Placental epithelial cell (primary cell): ENCODE measurements around the gene KRTAP12-2. TPM values are rescaled to one million over a fixed set of nuclear protein-coding genes. Genes with fewer than 3 reads are reported as not detected.

Experiments used
- small RNA-seq: library from RNA; depleted of rRNA; stranded (forward); fragments of <200 nt; gene quantifications from one replicate; pipeline ENCODE3, GENCODE V24; 2012
- total RNA-seq: library from RNA; depleted of rRNA; stranded (reverse); fragments of >200 nt; gene quantifications from 2 replicates; pipeline ENCODE4 v1.2.3, GENCODE V29; 2012

The KRTAP12-2 gene
- total RNA-seq: not detected in 2 replicates

GRCh38 chr21:44666401-44667320 lies at the start of gene KRTAP12-2:
TSS of gene KRTAP12-2 (minus strand) at chr21:44666927. CDS start at chr21:44666886, 41 bp downstream.

DNA sequence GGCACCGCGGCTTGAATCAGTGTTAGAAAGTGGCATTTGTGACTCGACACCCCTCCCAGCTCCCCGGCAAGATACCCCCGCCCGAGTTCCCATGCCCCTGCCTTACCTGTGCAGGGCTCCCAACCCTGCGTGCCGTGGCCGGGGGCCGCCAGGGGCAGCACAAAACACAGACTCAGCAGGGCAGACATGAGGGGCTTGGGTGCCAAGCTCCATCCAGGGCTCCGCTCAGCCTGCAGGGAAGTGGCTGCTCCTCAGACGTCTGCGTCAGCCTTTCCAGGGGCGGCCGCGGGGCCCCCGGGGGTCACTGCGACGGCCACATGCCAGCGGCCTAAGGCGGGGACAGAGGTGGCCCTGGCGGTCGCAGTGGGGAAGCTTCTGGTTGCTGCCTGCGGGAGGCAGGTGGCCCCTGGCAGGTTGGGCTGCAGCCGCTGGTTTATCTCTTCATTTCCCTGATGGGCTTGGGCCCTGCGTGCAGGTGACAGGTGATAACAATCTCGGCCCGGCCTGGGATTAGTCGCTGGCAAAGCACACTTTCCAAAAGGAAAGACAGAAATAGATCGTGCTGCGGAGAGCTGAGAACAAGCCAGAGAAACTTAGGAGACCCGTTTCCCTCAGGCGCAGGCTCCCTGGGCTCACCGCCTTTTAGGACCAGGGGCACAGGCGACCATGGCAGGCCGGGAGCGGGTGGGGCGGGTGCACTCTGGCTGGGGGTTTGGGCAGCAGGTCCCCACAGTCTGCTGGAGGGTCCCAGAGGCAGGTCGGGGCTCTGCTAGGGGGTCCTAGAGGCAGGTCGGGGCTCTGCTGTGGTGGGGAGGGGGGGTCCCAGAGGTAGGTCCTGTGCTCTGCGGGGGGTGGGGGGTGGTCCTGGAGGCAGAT lies 44.8 kb upstream of the KRTAP12-2 start, which contains the start of gene TSPEAR:
TSS of gene TSPEAR (minus strand) at position 246 of the 876 bp plus-strand sequence. CDS start at position 188, 58 bp downstream.

DNA sequence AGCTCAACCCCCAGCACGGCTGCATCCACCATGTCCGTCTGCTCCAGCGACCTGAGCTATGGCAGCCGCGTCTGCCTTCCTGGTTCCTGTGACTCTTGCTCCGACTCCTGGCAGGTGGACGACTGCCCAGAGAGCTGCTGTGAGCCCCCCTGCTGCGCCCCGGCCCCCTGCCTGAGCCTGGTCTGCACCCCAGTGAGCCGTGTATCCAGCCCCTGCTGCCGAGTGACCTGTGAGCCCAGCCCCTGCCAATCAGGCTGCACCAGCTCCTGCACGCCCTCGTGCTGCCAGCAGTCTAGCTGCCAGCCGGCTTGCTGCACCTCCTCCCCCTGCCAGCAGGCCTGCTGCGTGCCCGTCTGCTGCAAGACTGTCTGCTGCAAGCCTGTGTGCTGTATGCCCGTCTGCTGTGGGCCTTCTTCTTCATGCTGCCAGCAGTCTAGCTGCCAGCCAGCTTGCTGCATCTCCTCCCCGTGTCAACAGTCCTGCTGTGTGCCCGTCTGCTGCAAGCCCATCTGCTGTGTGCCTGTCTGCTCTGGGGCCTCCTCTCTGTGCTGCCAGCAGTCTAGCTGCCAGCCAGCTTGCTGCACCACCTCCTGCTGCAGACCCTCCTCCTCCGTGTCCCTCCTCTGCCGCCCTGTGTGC lies 30.6 kb upstream of the KRTAP12-2 start, which contains the start of gene KRTAP10-12:
TSS of gene KRTAP10-12 (plus strand) at position 1 of the 639 bp plus-strand sequence. CDS start at position 31, 30 bp downstream.

GRCh38 chr21:44681861-44682579 lies 15.3 kb upstream of the KRTAP12-2 start, which contains the start of gene KRTAP12-1:
TSS of gene KRTAP12-1 (minus strand) at chr21:44682163. CDS start at chr21:44682123, 40 bp downstream.

GRCh38 chr21:44657635-44658540 lies 8.8 kb downstream of the KRTAP12-2 start, which contains the start of gene KRTAP12-3:
TSS of gene KRTAP12-3 (plus strand) at chr21:44657932. CDS start at chr21:44657980, 48 bp downstream.

DNA sequence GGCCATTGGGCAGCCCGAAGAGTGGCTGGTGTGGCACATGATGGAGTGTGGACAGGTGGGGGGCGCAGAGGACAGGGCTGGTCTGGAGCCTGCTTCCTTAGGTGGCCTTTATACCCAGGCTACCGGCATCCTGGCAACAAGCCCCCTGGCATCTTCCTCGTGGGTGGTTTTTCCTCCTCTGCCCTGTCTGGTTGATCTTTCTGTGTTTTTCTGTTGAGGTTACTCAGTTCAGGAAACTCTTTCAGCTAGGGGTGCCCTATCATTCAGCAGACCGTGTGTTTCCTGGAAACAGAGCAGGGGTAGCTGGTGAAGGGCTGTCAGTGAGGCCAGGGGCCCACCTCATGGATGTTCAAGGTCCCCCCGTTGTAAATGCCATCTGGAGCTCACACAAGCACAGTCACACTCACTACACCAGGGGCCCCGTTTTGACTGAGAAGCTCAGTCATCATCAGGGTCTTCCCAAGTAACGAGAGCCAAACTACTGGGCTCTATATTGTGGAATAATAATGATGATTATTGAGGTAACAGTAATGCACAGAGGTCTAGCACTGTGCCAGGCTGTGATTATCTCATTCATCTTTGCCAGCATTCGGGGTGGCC lies 12.1 kb downstream of the KRTAP12-2 start, which contains the start of gene KRTAP12-4:
TSS of gene KRTAP12-4 (minus strand) at position 84 of the 600 bp plus-strand sequence. CDS start at position 39, 45 bp downstream.

DNA sequence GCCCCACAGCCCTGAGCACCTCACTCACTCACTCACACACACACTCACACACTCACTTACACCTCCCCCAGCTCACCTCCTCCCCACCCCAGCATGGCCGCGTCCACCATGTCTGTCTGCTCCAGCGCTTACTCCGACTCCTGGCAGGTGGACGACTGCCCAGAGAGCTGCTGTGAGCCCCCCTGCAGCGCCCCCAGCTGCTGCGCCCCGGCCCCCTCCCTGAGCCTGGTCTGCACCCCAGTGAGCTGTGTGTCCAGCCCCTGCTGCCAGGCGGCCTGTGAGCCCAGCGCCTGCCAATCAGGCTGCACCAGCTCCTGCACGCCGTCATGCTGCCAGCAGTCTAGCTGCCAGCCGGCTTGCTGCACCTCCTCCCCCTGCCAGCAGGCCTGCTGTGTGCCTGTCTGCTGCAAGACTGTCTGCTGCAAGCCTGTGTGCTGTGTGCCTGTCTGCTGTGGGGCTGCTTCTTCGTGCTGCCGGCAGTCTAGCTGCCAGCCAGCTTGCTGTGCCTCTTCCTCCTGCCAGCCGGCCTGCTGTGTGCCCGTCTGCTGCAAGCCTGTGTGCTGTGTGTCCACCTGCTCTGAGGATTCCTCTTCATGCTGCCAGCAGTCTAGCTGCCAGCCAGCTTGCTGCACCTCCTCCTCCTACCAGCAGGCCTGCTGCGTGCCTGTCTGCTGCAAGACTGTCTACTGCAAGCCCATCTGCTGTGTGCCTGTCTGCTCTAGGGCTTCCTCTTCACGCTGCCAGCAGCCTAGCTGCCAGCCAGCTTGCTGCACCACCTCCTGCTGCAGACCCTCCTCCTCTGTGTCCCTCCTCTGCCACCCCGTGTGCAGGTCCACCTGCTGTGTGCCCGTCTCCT lies 20.1 kb downstream of the KRTAP12-2 start, which contains the start of gene KRTAP10-11:
TSS of gene KRTAP10-11 (plus strand) at position 49 of the 856 bp plus-strand sequence. CDS start at position 94, 45 bp downstream.

GRCh38 chr21:44637018-44637850 lies 29.5 kb downstream of the KRTAP12-2 start, which contains the start of gene KRTAP10-10:
TSS of gene KRTAP10-10 (plus strand) at chr21:44637356. CDS start at chr21:44637418, 62 bp downstream.

DNA sequence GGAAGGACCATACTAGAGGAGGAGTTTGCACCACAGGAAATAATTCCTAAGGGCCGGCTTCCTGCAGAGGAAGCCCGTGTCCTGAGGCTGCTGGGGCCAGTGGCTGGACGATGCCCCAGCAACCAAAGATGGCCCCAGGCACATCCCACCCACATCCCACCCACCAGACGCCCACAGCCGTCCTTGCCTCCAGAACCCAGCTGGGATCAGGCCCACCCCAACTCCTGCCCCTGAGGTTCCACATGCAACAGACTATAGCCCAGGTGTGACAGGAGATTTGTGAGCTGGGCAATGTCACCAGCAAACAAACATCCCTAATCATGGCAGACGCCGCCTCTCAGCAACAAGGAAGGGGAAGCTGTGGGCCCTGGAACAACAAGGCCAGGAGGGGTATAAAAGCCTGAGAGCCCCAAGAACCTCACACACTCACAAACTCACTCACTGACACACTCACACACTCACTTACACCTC lies 40.0 kb downstream of the KRTAP12-2 start, which contains the start of gene KRTAP10-9:
TSS of gene KRTAP10-9 (plus strand) at position 421 of the 471 bp plus-strand sequence. CDS start 79 bp downstream, outside the sequence.

Small RNA genes lying within 50 kb of the gene (small RNA-seq; reads per million reads assigned to genes)
- not detected for gene KRTAP12-6P

Other genes starting within 250 kb of the KRTAP12-2 start
- gene LRRC3, start 211.4 kb downstream of the KRTAP12-2 start, total RNA-seq: 1.1 and 1.2 TPM in 2 replicates
- gene KRTAP10-1, start 126.7 kb downstream of the KRTAP12-2 start, total RNA-seq: not detected in 2 replicates
- gene KRTAP10-2, start 115.4 kb downstream of the KRTAP12-2 start, total RNA-seq: not detected in 2 replicates
- not detected in 2 replicates for gene KRTAP10-3, start 108.1 kb downstream of the KRTAP12-2 start, total RNA-seq
- gene KRTAP10-4, start 93.2 kb downstream of the KRTAP12-2 start, total RNA-seq: not detected in 2 replicates
- not detected in 2 replicates for gene KRTAP10-5, start 86.3 kb downstream of the KRTAP12-2 start, total RNA-seq
- gene KRTAP10-6, start 74.4 kb downstream of the KRTAP12-2 start, total RNA-seq: not detected in 2 replicates
- not detected in 2 replicates for gene KRTAP10-7, start 66.3 kb downstream of the KRTAP12-2 start, total RNA-seq
- gene KRTAP10-8, start 54.8 kb downstream of the KRTAP12-2 start, total RNA-seq: not detected in 2 replicates
- not detected in 2 replicates for gene KRTAP10-9, start 39.8 kb downstream of the KRTAP12-2 start, total RNA-seq
- gene KRTAP10-10, start 29.6 kb downstream of the KRTAP12-2 start, total RNA-seq: not detected in 2 replicates
- gene KRTAP10-11, start 20.5 kb downstream of the KRTAP12-2 start, total RNA-seq: not detected in 2 replicates
- not detected in 2 replicates for gene KRTAP12-4, start 12.3 kb downstream of the KRTAP12-2 start, total RNA-seq
- not detected in 2 replicates for gene KRTAP12-3, start 9.0 kb downstream of the KRTAP12-2 start, total RNA-seq
- gene KRTAP12-1, start 15.2 kb upstream of the KRTAP12-2 start, total RNA-seq: not detected in 2 replicates
- gene KRTAP10-12, start 30.2 kb upstream of the KRTAP12-2 start, total RNA-seq: not detected in 2 replicates
- gene TSPEAR, start 44.6 kb upstream of the KRTAP12-2 start, total RNA-seq: not detected in 2 replicates
- 42.8 and 43.3 TPM in 2 replicates for gene UBE2G2, start 134.9 kb upstream of the KRTAP12-2 start, total RNA-seq
- 66.7 and 112 TPM in 2 replicates for gene SUMO3, start 151.1 kb upstream of the KRTAP12-2 start, total RNA-seq
- 147 and 178 TPM in 2 replicates for gene PTTG1IP, start 206.8 kb upstream of the KRTAP12-2 start, total RNA-seq